Astrocyte of the hippocampus (primary cell): ENCODE measurements around the gene NRARP.

Source experiments
- DNase-seq: peaks from one replicate; pipeline ENCODE4 v3.0.0; 2011; ENCODE audit warnings: low read depth, low spot score

NRARP gene

GRCh38 chr9:137323531-137324331 is 21.7 kb upstream of the NRARP start:
- no peak for DNase-seq

- no peak for DNase-seq
These were observed 19.8 kb upstream of the NRARP start for GRCh38 chr9:137321726-137322361.

GRCh38 chr9:137320555-137321384 is 18.7 kb upstream of the NRARP start:
- no peak for DNase-seq

- no peak for DNase-seq
These were observed 17.9 kb upstream of the NRARP start for GRCh38 chr9:137319739-137320551.

- no peak for DNase-seq
These were observed 17.1 kb upstream of the NRARP start for GRCh38 chr9:137319011-137319738.

- DNase-seq, result no peak
These were observed 16.5 kb upstream of the NRARP start for GRCh38 chr9:137318602-137319001.

GRCh38 chr9:137317718-137318511 is 15.8 kb upstream of the NRARP start:
- DNase-seq, result no peak

- DNase-seq, result no peak
These were observed 15.1 kb upstream of the NRARP start for GRCh38 chr9:137317021-137317717.

GRCh38 chr9:137316012-137316981 is 14.2 kb upstream of the NRARP start:
- DNase-seq, result peak; percentile 68

GRCh38 chr9:137315581-137316011 is 13.5 kb upstream of the NRARP start:
- no peak for DNase-seq

- DNase-seq, result peak; percentile 1
These were observed 12.8 kb upstream of the NRARP start for GRCh38 chr9:137314561-137315560.

GRCh38 chr9:137313956-137314560 is 12.0 kb upstream of the NRARP start:
- peak; percentile 0 for DNase-seq

- peak; percentile 1 for DNase-seq
These were observed 11.4 kb upstream of the NRARP start for GRCh38 chr9:137313326-137313936.

GRCh38 chr9:137312852-137313325 is 10.8 kb upstream of the NRARP start:
- DNase-seq, result peak; percentile 1

GRCh38 chr9:137311986-137312851 is 10.1 kb upstream of the NRARP start:
- no peak for DNase-seq
